Activated T-cell treated with anti-CD3 and anti-CD28 coated beads, Interleukin-2, amount 50 U/mL, for 4 hours (primary cell): ENCODE results near the gene GPAT2. TPM values are rescaled to one million over a fixed set of nuclear protein-coding genes. Genes with fewer than 3 reads are reported as not detected.
"Not testable (repeated sequence)": the region's sequence is repeated elsewhere in the genome, so short reads cannot be mapped to it uniquely, and the experiment has no call there.

Source experiments
- ATAC-seq, 2 donors: fragments of 200-7000 bp; cut with Tn5 transposase; one replicate each; pipeline ENCODE4 v1.10.0; 2021
- DNase-seq: peaks from one replicate; pipeline ENCODE4 v3.0.0-alpha.2; 2020
- H3K27me3 Mint-ChIP-seq: one replicate; pipeline ENCODE4 v1.8.0; 2021; ENCODE audit warnings: low read depth, mixed read lengths
- H3K36me3 Mint-ChIP-seq: one replicate; pipeline ENCODE4 v1.8.0; 2022; ENCODE audit warnings: mixed read lengths; ENCODE audit not compliant: insufficient read depth
- H3K4me1 Mint-ChIP-seq: one replicate; pipeline ENCODE4 v1.8.0; 2021; ENCODE audit warnings: low read depth, mixed read lengths
- H3K4me3 Mint-ChIP-seq: one replicate; pipeline ENCODE4 v1.8.0; 2021; ENCODE audit warnings: mild to moderate bottlenecking, moderate library complexity, mixed read lengths
- H3K9me3 Mint-ChIP-seq: one replicate; pipeline ENCODE4 v1.8.0; 2021; ENCODE audit warnings: mixed read lengths
- total RNA-seq, 3 donors: library from RNA; stranded (reverse); gene quantifications; one replicate each; pipeline ENCODE4 v1.2.1, GENCODE V29; 2021

The GPAT2 gene
- total RNA-seq, 3 donors from 2014 or later, result 0.20 to 12.8 (median 9.3) TPM

DNA sequence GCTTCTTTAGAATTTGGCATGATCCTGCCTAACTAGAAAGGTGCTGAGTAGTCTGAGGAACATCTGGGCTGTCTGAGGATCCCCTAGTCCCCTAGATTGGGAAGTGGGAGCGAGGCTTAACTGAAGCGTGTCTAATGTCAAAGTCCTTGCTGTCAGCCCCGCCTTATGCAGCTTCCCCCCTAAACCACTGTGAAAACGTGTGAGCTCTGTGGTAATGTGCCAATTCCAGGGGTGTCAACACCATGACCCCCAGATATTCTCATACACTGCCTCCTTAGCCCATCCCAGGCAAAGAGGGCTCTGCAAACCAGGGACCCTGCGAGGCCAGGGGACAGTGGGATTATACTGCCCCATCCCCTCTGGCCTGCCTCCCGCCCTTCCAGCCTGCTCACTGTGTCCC, 21.1 kb upstream of the GPAT2 start:
- not testable (repeated sequence) for H3K4me3 Mint-ChIP-seq, H3K4me1 Mint-ChIP-seq, H3K36me3 Mint-ChIP-seq, H3K27me3 Mint-ChIP-seq, ATAC-seq, H3K9me3 Mint-ChIP-seq, DNase-seq

DNA sequence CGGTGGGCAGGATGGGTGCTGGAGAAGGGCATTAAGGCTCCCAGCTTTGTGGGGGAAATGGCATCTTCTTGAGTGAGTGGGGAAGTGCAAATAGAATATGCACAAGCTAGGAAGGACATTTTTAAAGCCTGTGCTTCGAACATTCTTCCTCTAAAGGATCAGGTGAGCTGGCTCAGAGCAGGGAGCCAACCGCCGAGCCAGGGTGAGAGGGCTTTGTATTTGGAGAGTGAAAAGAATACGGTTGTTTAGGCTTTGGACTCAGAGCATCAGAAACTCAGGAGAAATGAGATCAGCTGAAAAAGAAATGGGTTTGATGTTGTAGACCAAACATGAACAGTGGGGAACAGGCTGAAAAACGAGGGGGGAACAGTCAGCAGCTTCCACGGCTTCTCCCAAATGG, 19.8 kb upstream of the GPAT2 start:
- not testable (repeated sequence) for H3K4me3 Mint-ChIP-seq, H3K36me3 Mint-ChIP-seq, H3K4me1 Mint-ChIP-seq, DNase-seq, H3K27me3 Mint-ChIP-seq, H3K9me3 Mint-ChIP-seq, ATAC-seq

DNA sequence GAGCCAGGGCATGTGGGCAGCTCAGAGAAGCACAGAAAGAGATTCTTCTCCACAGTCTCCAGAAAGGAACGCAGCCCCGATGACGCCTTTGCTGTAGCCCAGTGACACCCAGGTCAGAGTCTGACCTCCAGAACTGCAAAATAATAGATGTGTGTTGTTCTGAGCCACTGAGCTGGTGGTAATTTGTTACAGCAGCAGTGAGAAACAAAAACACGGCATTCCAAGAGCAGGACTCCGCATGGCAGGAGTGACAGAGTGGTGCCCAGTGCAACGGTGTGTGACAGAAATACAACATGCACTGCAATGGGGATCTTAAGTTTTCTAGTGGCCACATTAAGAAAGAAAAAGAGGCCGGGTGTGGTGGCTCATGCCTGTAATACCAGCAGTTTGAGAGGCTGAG, 18.7 kb upstream of the GPAT2 start:
- DNase-seq, H3K4me3 Mint-ChIP-seq, H3K27me3 Mint-ChIP-seq, ATAC-seq, H3K9me3 Mint-ChIP-seq, H3K4me1 Mint-ChIP-seq, H3K36me3 Mint-ChIP-seq: not testable (repeated sequence)

DNA sequence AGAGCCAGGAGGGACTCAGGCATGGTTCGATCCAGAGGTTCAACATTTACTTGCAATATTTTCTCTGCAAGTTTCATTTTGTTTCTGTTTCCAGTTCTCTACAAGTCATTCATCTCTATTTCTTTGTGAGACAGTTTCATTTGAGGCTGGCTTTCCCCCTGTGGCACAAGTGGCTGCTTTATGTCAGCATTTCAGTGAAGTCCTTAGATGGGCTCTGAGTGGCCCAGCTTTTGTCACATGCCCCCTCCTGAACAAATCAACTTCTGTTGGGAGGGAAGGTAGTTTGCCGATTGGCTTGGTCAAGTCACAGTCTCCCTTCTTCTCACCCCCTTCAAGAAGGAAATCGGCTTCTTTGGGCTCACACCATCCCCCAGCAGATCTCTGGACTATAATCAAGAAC, 17.9 kb upstream of the GPAT2 start:
- not testable (repeated sequence) for H3K36me3 Mint-ChIP-seq, H3K4me3 Mint-ChIP-seq, ATAC-seq, H3K9me3 Mint-ChIP-seq, DNase-seq, H3K4me1 Mint-ChIP-seq, H3K27me3 Mint-ChIP-seq

DNA sequence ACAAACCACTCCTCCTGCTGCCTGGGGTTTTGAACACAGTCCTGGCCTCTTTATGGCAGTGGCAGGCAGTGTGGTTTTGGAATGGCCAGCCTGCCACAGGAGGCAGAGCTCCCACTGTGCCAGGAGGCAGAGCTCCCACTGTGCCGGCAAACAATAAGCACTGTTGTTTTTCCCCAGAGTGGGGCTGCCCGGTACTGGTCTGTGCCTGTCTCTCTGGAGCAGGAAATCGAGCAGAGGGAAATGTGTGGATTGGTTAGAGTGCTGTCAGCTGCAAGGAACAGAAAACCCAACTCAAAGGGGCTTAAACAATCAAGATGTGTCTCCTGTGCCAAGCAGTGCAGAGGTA, 15.2 kb upstream of the GPAT2 start:
- H3K36me3 Mint-ChIP-seq, H3K9me3 Mint-ChIP-seq, H3K27me3 Mint-ChIP-seq, ATAC-seq, H3K4me1 Mint-ChIP-seq, DNase-seq, H3K4me3 Mint-ChIP-seq: not testable (repeated sequence)

DNA sequence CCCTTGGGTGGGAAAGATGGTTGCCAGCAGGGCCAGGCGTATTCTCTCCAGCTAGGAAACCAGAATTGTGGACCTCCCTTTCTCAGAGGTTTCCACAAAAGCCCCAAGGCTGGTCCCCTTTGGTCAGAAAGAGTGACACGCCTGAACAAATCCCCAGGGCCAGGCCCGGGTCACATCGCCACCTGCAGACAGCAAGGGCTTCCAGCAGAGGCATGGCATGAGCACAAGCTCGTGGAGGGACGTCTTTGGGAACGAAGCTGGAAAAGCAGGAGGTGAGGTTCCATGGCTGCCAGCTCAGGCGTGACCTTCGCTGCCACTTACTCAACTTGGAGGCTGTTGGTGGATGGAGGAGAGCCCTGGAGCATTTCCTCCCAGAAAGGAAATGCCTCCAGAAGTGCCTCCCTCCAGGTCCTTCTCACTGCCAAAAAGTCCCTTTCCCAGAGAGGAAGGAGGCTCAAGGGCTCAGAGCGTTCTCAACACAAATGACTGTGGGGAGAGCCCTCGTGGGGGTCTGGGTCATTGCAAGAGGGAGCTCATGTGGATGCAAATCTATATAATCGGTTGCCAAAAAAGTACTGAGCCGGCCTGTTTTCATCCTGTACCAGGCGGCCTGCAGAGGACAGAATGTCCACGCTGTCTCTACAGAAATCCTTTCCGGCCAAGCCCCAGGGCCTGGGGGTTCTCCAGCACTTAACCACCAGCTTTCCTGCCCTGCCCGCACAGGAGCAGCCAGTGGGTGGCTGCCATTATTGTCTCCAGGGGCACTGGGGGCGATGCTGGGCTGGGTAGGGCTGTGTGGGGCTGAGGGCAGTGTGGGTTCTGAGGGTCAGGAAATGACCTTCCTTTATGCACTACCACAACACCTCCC, 14.6 kb upstream of the GPAT2 start:
- ATAC-seq, H3K27me3 Mint-ChIP-seq, H3K36me3 Mint-ChIP-seq, DNase-seq, H3K9me3 Mint-ChIP-seq, H3K4me1 Mint-ChIP-seq, H3K4me3 Mint-ChIP-seq: not testable (repeated sequence)

DNA sequence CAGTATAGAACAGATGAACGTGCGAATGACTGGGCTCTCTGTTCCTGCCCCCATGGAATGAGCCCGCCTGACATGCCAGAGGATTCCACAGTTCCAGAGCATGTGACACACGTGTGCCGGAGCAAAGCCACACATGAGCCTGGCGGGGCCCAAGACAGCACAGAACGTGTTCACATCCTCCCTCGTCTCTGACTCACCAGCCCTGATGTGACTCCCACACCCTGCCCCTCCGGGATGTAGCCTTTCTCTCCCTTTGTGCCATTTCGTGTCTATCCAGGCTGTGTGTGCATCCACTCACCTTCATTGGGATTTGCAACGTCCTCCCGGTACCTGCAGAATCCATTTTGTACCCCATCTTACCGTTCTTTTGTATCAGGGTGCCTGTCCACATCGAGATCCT, 838 bp upstream of the GPAT2 start:
- H3K4me1 Mint-ChIP-seq, H3K36me3 Mint-ChIP-seq, DNase-seq, ATAC-seq, H3K9me3 Mint-ChIP-seq, H3K27me3 Mint-ChIP-seq, H3K4me3 Mint-ChIP-seq: not testable (repeated sequence)

DNA sequence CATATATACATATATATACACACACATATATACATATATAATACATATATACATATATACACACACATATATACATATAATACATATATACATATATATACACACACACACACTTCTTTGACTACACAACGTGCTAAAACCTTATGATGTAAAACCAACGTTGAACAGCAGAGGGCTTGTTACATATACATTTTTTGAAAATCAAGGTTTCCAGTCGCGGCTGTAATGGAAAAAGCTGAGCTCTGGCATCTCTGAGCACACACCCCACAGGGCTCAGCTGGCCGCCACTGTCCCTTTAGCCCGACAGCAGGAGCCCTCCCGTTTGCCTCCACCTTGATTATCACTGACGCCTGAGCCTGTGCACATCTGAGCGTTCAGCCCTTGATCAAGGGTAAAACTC, 719 bp downstream of the GPAT2 start:
- not testable (repeated sequence) for DNase-seq

DNA sequence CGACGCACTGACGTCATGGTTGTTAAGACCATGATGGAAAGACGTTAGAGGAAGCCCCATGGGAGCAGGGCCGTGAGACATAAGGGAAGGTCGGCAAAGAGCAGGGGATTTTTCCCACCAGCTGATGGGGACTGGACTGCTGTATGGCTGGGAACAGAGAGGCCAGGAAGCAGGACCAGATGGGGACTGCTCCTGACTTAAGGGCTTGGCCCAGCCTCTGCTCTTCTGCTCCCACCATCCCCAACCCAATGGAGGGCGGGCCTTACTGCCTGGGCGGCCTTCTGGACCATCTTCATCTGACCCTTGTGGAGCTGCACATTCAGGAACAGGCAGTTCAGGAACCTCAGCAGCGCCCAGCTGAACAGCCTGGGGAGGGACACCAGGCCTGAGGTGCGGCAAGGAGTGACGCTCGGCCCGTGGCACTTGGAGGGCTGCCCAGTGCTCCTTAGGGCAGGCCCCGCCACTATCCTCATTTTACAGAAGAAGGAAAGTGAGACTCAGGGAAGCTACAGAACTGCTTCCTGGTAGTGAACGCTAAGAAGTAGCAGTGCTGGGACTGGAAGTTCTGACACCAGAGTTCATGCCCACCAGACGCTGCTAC, 6.9 kb downstream of the GPAT2 start:
- DNase-seq, ATAC-seq, H3K27me3 Mint-ChIP-seq, H3K9me3 Mint-ChIP-seq, H3K36me3 Mint-ChIP-seq, H3K4me3 Mint-ChIP-seq, H3K4me1 Mint-ChIP-seq: not testable (repeated sequence)

More for the DNA sequence above, 719 bp downstream of the GPAT2 start:
- ATAC-seq, H3K9me3 Mint-ChIP-seq, H3K4me1 Mint-ChIP-seq, H3K27me3 Mint-ChIP-seq, H3K36me3 Mint-ChIP-seq, H3K4me3 Mint-ChIP-seq: not testable (repeated sequence)

DNA sequence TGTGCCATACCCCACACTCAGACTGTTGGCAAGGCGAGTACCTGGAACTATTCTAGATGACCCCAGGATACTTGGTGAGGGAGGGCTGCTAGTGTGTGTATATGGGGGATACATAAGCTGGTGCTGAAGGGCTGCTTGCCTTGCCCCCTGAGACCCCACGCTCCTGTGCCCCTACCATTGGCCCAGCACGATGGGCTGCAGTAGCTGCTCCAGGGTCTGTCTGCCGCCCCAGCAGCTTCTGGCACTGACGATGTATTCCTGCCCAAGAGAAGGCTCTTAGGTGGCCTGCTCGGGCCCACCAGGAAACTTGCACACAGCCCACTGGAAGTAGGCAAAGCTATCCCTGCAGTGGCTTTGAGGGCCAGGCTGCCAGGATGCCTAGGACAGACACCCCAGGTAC, 9.0 kb downstream of the GPAT2 start:
- not testable (repeated sequence) for H3K27me3 Mint-ChIP-seq, H3K4me1 Mint-ChIP-seq, DNase-seq, ATAC-seq, H3K4me3 Mint-ChIP-seq, H3K36me3 Mint-ChIP-seq, H3K9me3 Mint-ChIP-seq

DNA sequence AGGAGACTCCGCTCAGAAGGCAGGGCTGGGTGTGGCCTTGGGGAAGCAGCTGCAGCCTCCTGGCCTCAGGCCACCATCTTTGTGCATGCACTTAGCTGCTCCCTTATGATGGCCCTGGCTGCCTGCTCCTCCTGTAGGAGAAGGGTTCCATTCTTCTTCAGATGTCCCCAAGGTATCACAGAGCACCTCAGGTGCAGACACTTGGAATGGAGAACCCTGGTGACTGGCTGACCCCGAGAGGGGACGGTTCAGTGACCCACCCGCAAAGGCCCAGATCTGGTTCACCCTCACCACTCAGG, 9.6 kb downstream of the GPAT2 start:
- no peaks in the 10 kb centered on the region for H3K27me3 Mint-ChIP-seq
- no peak for DNase-seq
- no peaks in the 10 kb centered on the region for H3K9me3 Mint-ChIP-seq
- H3K4me3 Mint-ChIP-seq, result no peak overlapping the region
- H3K4me1 Mint-ChIP-seq, result peaks cover 3% of the 10 kb centered on the region
- ATAC-seq, result no peak
- no peaks in the 10 kb centered on the region for H3K36me3 Mint-ChIP-seq

DNA sequence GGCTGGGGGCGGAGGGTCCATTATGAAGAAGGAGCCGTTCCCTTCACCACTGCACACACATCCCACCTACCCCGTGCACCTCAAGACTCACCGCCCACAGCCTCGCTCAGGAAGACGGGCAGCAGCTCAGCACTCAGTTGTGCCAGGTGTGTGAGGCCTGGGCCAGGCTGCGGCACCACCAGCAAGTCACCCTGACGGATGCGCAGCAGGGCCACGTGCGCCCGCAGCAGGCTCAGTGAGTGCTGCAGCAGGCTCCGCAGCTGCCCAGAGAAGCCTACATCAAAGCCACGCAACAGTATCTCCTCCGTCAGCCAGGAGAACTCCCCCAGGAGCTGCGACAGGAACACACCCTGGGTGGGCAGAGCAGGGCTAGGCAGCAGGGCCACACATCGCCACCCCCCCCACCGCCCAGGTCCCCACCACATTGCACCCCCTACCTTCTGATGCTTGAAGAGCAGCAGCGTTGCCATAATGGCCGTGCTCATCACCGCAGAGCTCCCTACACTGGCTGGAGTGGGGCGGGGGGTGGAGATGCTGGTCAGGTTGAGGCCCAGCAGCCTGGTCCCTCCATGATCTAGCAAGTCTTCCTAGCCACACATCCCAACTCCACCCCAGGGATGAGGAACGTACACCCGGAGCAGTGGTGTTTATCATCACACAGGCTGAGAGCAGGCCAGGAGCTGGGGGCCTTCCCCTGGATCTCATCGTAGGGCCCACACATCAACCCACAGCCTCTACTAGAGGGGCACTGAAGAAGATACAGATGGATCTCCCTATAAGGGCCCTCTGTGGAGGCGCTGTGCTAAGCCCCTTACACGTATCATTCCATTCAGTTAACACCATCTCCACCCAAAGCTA, 10.2 kb downstream of the GPAT2 start:
- no peaks in the 10 kb centered on the region for H3K27me3 Mint-ChIP-seq
- no peak overlapping the region for H3K4me3 Mint-ChIP-seq
- ATAC-seq, result no peak
- no peaks in the 10 kb centered on the region for H3K36me3 Mint-ChIP-seq
- no peak for DNase-seq
- H3K9me3 Mint-ChIP-seq, result no peaks in the 10 kb centered on the region
- H3K4me1 Mint-ChIP-seq, result peaks cover 3% of the 10 kb centered on the region

DNA sequence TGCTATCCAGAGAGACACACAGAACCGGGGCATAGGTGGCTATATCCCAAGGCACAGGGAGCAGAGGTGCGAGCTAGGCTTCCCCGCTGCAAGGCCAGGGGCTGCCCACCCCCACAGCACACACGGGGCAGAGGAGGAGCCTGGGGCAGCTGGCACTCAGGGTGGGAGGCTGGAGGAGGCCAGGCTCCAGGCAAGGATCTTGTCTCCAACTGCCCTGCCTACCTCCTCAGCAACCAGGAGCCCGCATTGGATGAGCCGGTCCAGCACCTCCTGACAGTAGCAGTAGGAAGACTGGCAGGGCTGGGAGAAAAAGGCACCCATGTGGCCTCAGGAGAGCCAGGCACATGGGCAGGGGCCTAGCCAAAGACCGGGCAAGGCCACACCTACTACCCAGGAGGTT, 11.0 kb downstream of the GPAT2 start:
- not testable (repeated sequence) for H3K36me3 Mint-ChIP-seq, H3K4me1 Mint-ChIP-seq, H3K4me3 Mint-ChIP-seq, H3K9me3 Mint-ChIP-seq, DNase-seq, H3K27me3 Mint-ChIP-seq, ATAC-seq

DNA sequence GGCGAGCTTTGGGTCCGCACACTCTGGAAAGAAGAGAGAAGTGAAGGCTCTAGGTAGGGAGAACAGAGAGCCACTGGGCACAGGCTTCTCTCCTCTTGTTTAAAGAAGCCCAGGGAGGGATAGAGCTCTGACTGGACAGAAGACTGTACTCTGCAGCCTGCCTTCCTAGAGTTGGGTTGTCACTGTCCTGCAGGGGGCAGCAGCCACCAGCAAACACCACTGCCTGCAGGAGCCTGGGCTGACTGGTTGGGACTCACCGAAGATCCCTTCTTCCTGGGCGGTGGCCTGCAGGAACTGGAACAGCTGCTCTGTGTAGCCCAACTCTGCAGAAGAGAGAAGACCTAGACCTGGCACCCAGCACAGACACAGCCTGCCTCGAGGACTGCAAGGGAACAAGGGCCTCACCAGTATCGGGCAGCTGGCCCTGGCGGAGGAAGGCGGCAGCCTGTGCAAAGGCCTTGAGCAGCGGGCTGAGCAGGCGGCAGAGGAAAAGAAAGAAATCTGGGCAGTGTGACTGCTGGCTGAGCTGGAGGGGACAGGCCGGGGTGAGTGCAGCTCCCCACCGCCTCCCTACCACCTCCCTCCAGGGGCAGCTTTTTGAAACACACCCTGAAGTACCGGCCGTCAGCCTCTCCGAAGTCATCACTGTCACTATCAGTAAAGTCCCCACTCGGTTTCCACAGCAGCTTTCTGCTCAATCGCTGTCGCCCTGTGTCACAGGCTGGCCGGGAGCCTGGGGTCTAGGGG, 11.8 kb downstream of the GPAT2 start:
- H3K27me3 Mint-ChIP-seq, result not testable (repeated sequence)

More for the DNA sequence above, 11.8 kb downstream of the GPAT2 start:
- not testable (repeated sequence) for H3K9me3 Mint-ChIP-seq, H3K4me1 Mint-ChIP-seq, H3K36me3 Mint-ChIP-seq, H3K4me3 Mint-ChIP-seq
- ATAC-seq (peak; percentile 80 to 95), DNase-seq (peak; percentile 74)
